Measurements from ENCODE around the gene RTEL1.

Gene RTEL1

GRCh38 chr20:63738687-63739129 lies 80.6 kb downstream of the RTEL1 start:
- peak overlapping the region; percentile 57 to 63 for H3K4me3 ChIP-seq
- peaks cover 0 to 41% (median 31%) of the 10 kb centered on the region in 4 donors for H3K4me1 ChIP-seq
- intact Hi-C loops (cut with DNase I; ENCODE audit: low total_unique reads): loop anchor here (10.0 kb wide), 2 partner anchors 84 to 126 kb away; partner anchors contain the start of genes ABHD16B, RTEL1, STMN3 and TPD52L2
- H3K27ac ChIP-seq: peak overlapping the region; percentile 84 to 98
- H3K9me3 ChIP-seq: no peaks in the 10 kb centered on the region
- DNase-seq: peak; percentile 58 to 88
- no peaks in the 10 kb centered on the region for H3K27me3 ChIP-seq
- peaks cover 35 to 53% (median 48%) of the 10 kb centered on the region in 3 donors for H3K36me3 ChIP-seq
- no peak for TF ChIP-seq CTCF (IDR thresholded peaks at IDR 0.05)

- H3K27ac ChIP-seq: peak within 1 kb of the TSS; percentile 97 to 98
- DNase-seq: peak; percentile 62 to 90
- H3K27me3 ChIP-seq: no peaks in the 10 kb centered on the region
- intact Hi-C loops (cut with DNase I; ENCODE audit: low total_unique reads): loop anchor here (10.0 kb wide), 3 partner anchors 85 to 125 kb away; partner anchors contain the start of genes ABHD16B, GMEB2, RTEL1 and STMN3
- H3K36me3 ChIP-seq: peaks cover 31 to 49% (median 41%) of the 10 kb centered on the region in 3 donors
- no peak for TF ChIP-seq CTCF (IDR thresholded peaks at IDR 0.05)
- peaks cover 0 to 41% (median 31%) of the 10 kb centered on the region in 4 donors for H3K4me1 ChIP-seq
- H3K9me3 ChIP-seq: no peaks in the 10 kb centered on the region
- peak within 1 kb of the TSS; percentile 84 to 93 for H3K4me3 ChIP-seq
These were observed 81.3 kb downstream of the RTEL1 start, which contains the start of gene SLC2A4RG for GRCh38 chr20:63739130-63740069. SLC2A4RG (plus strand) TSS chr20:63739776; CDS start chr20:63739913, 137 bp downstream.

- peaks cover 0 to 41% (median 31%) of the 10 kb centered on the region in 4 donors for H3K4me1 ChIP-seq
These were observed 82.0 kb downstream of the RTEL1 start for GRCh38 chr20:63740070-63740626.

GRCh38 chr20:63740627-63741353 lies 82.7 kb downstream of the RTEL1 start:
- Histone ChIP-seq H3K9me3 (no peaks in the 10 kb centered on the region), H3K4me3 (peak overlapping the region; percentile 84 to 93), H3K4me1 (peaks cover 0 to 41% (median 31%) of the 10 kb centered on the region in 4 donors), H3K27ac (peak overlapping the region; percentile 97), H3K36me3 (peaks cover 22 to 35% (median 27%) of the 10 kb centered on the region in 3 donors), H3K27me3 (no peaks in the 10 kb centered on the region)
- DNase-seq: peak; percentile 94 to 98
- no peak for TF ChIP-seq CTCF (IDR thresholded peaks at IDR 0.05)
- intact Hi-C loops (cut with DNase I; ENCODE audit: low total_unique reads): loop anchor here (10.0 kb wide), 1 partner anchor 116 kb away; the partner anchor contains the start of gene GMEB2

More at GRCh38 chr20:63740070-63740626, 82.0 kb downstream of the RTEL1 start:
- Histone ChIP-seq H3K9me3 (no peaks in the 10 kb centered on the region), H3K4me3 (peak overlapping the region; percentile 84 to 93), H3K27ac (peak overlapping the region; percentile 97), H3K27me3 (no peaks in the 10 kb centered on the region), H3K36me3 (peaks cover 24 to 41% (median 34%) of the 10 kb centered on the region in 3 donors)
- DNase-seq: peak; percentile 42 to 86
- TF ChIP-seq CTCF (IDR thresholded peaks at IDR 0.05): no peak
- intact Hi-C loops (cut with DNase I; ENCODE audit: low total_unique reads): loop anchor here (10.0 kb wide), 1 partner anchor 115 kb away; the partner anchor contains the start of gene GMEB2

- intact Hi-C loops (cut with DNase I; ENCODE audit: low total_unique reads): loop anchor here (10.0 kb wide), 1 partner anchor 117 kb away; the partner anchor contains the start of gene GMEB2
- no peak for DNase-seq
- no peak for TF ChIP-seq CTCF (IDR thresholded peaks at IDR 0.05)
- Histone ChIP-seq H3K9me3 (no peaks in the 10 kb centered on the region), H3K4me3 (peak overlapping the region; percentile 84 to 93), H3K36me3 (peaks cover 22 to 35% (median 23%) of the 10 kb centered on the region in 3 donors), H3K27me3 (no peaks in the 10 kb centered on the region), H3K27ac (peak overlapping the region; percentile 97), H3K4me1 (peaks cover 0 to 41% (median 31%) of the 10 kb centered on the region in 4 donors)
These were observed 83.2 kb downstream of the RTEL1 start for GRCh38 chr20:63741354-63741675.
